ENCODE measurements around the gene BCLAF1. TPM values are rescaled to one million over a fixed set of nuclear protein-coding genes. Genes with fewer than 3 reads are reported as not detected.
"Not testable (repeated sequence)": the region's sequence is repeated elsewhere in the genome, so short reads cannot be mapped to it uniquely, and the experiment has no call there.

BCLAF1 gene
- total RNA-seq, 1 donor from 2014 or later, result 154 TPM

GRCh38 chr6:136228814-136229213 is 60.8 kb downstream of the BCLAF1 start:
- no peak overlapping the region for H3K4me3 Mint-ChIP-seq (ENCODE audit: unreplicated experiment)
- no peak for DNase-seq (ENCODE audit: low spot score)
- H3K4me1 Mint-ChIP-seq (ENCODE audit: unreplicated experiment), result peaks cover 20% of the 10 kb centered on the region
- H3K27ac Mint-ChIP-seq (ENCODE audit: unreplicated experiment), result no peak overlapping the region
- no peaks in the 10 kb centered on the region for H3K36me3 Mint-ChIP-seq (ENCODE audit: low read depth, unreplicated experiment)
- TF ChIP-seq CTCF (IDR thresholded peaks at IDR 0.05; ENCODE audit: unreplicated experiment), result no peak
- H3K9me3 Mint-ChIP-seq (ENCODE audit: unreplicated experiment), result no peaks in the 10 kb centered on the region
- H3K27me3 Mint-ChIP-seq (ENCODE audit: unreplicated experiment), result peaks cover 4% of the 10 kb centered on the region

GRCh38 chr6:136226674-136227377 is 62.8 kb downstream of the BCLAF1 start:
- no peak for DNase-seq (ENCODE audit: low spot score)
- Mint-ChIP-seq H3K4me1 (ENCODE audit: unreplicated experiment) (peaks cover 20% of the 10 kb centered on the region), H3K27me3 (ENCODE audit: unreplicated experiment) (peaks cover 2% of the 10 kb centered on the region), H3K9me3 (ENCODE audit: unreplicated experiment) (no peaks in the 10 kb centered on the region), H3K27ac (ENCODE audit: unreplicated experiment) (peak overlapping the region; percentile 65), H3K36me3 (ENCODE audit: low read depth, unreplicated experiment) (no peaks in the 10 kb centered on the region), H3K4me3 (ENCODE audit: unreplicated experiment) (no peak overlapping the region)
- no peak for TF ChIP-seq CTCF (IDR thresholded peaks at IDR 0.05; ENCODE audit: unreplicated experiment)

- H3K27ac Mint-ChIP-seq (ENCODE audit: unreplicated experiment), result no peak overlapping the region
- H3K36me3 Mint-ChIP-seq (ENCODE audit: low read depth, unreplicated experiment), result no peaks in the 10 kb centered on the region
- H3K27me3 Mint-ChIP-seq (ENCODE audit: unreplicated experiment), result peaks cover 2% of the 10 kb centered on the region
- H3K9me3 Mint-ChIP-seq (ENCODE audit: unreplicated experiment), result no peaks in the 10 kb centered on the region
- no peak overlapping the region for H3K4me3 Mint-ChIP-seq (ENCODE audit: unreplicated experiment)
- peaks cover 20% of the 10 kb centered on the region for H3K4me1 Mint-ChIP-seq (ENCODE audit: unreplicated experiment)
- DNase-seq (ENCODE audit: low spot score), result peak; percentile 57
- peak; percentile 99 for TF ChIP-seq CTCF (IDR thresholded peaks at IDR 0.05; ENCODE audit: unreplicated experiment)
Measured at GRCh38 chr6:136226027-136226673, 63.5 kb downstream of the BCLAF1 start.

GRCh38 chr6:136225496-136225895 is 64.2 kb downstream of the BCLAF1 start:
- no peaks in the 10 kb centered on the region for H3K36me3 Mint-ChIP-seq (ENCODE audit: low read depth, unreplicated experiment)
- H3K4me1 Mint-ChIP-seq (ENCODE audit: unreplicated experiment), result peaks cover 20% of the 10 kb centered on the region
- no peak for DNase-seq (ENCODE audit: low spot score)
- TF ChIP-seq CTCF (IDR thresholded peaks at IDR 0.05; ENCODE audit: unreplicated experiment), result no peak
- no peak overlapping the region for H3K27ac Mint-ChIP-seq (ENCODE audit: unreplicated experiment)
- no peak overlapping the region for H3K4me3 Mint-ChIP-seq (ENCODE audit: unreplicated experiment)
- no peaks in the 10 kb centered on the region for H3K9me3 Mint-ChIP-seq (ENCODE audit: unreplicated experiment)
- peaks cover 2% of the 10 kb centered on the region for H3K27me3 Mint-ChIP-seq (ENCODE audit: unreplicated experiment)

- not testable (repeated sequence) for H3K27ac Mint-ChIP-seq (ENCODE audit: unreplicated experiment); H3K4me3 Mint-ChIP-seq (ENCODE audit: unreplicated experiment); H3K36me3 Mint-ChIP-seq (ENCODE audit: low read depth, unreplicated experiment); H3K27me3 Mint-ChIP-seq (ENCODE audit: unreplicated experiment); H3K9me3 Mint-ChIP-seq (ENCODE audit: unreplicated experiment); DNase-seq (ENCODE audit: low spot score)
- H3K4me1 Mint-ChIP-seq (ENCODE audit: unreplicated experiment), result peaks cover 20% of the 10 kb centered on the region
Measured at GRCh38 chr6:136224974-136225373, 64.7 kb downstream of the BCLAF1 start.

All from endothelial cell (in vitro differentiated cells).